Esophagus squamous epithelium (tissue), 4 donors: ENCODE measurements around the gene PTPRD.

Source experiments
- CTCF ChIP-seq, 6 experiments: fragments of 450-650 bp in 4 of 6; fragments of 200-600 bp in 2 of 6; sonication (generic) in 2 of 6; IDR thresholded peaks; one replicate each; pipeline ENCODE4 v1.5.1; 2016 to 2019; ENCODE audit warnings: antibody characterized with exemption in 6 of 6, mild to moderate bottlenecking in 4 of 6, moderate library complexity in 4 of 6
- POLR2A ChIP-seq, 4 donors: fragments of 450-650 bp; IDR thresholded peaks; one replicate each; pipeline ENCODE4 v1.6.1; 2017; ENCODE audit warnings: antibody characterized with exemption in 4 of 4, mild to moderate bottlenecking in 4 of 4, moderate library complexity in 3 of 4

GRCh38 chr9:8491563-8491962, 2121.2 kb downstream of the PTPRD start:
- TF ChIP-seq CTCF (IDR thresholded peaks at IDR 0.05), result no peak
- TF ChIP-seq POLR2A (IDR thresholded peaks at IDR 0.05), result no peak
